GM19395 (cell line): Measurements from ENCODE around the gene PRPH2.

Experiments
- ATAC-seq: cut with Tn5 transposase; IDR thresholded peaks from one replicate; pipeline ENCODE4 v1.9.1; 2021; ENCODE audit warnings: mild to moderate bottlenecking, moderate library complexity; ENCODE audit not compliant: unreplicated experiment

PRPH2 gene

GRCh38 chr6:42722497-42722896 lies at the start of gene PRPH2:
TSS of gene PRPH2 (minus strand) at chr6:42722597. CDS start at chr6:42722334, 263 bp downstream.
- ATAC-seq, result no peak

GRCh38 chr6:42771741-42772100 lies 49.3 kb upstream of the PRPH2 start:
- ATAC-seq, result no peak

- no peak for ATAC-seq
Measured at GRCh38 chr6:42769836-42770235, 47.4 kb upstream of the PRPH2 start.

GRCh38 chr6:42769051-42769450 lies 46.7 kb upstream of the PRPH2 start:
- ATAC-seq, result no peak

- no peak for ATAC-seq
Measured at GRCh38 chr6:42766163-42766670, 43.8 kb upstream of the PRPH2 start.

- no peak for ATAC-seq
Measured at GRCh38 chr6:42764911-42765648, 42.7 kb upstream of the PRPH2 start.

- no peak for ATAC-seq
Measured at GRCh38 chr6:42762950-42763349, 40.6 kb upstream of the PRPH2 start.

- ATAC-seq, result no peak
Measured at GRCh38 chr6:42762426-42762859, 40.0 kb upstream of the PRPH2 start.

GRCh38 chr6:42761287-42762067 lies 39.1 kb upstream of the PRPH2 start:
- ATAC-seq, result no peak

- ATAC-seq, result no peak
Measured at GRCh38 chr6:42758756-42759430, 36.5 kb upstream of the PRPH2 start.

- ATAC-seq, result no peak
Measured at GRCh38 chr6:42756722-42757121, 34.3 kb upstream of the PRPH2 start.

GRCh38 chr6:42754759-42755158 lies 32.4 kb upstream of the PRPH2 start:
- ATAC-seq, result no peak

GRCh38 chr6:42751055-42751454 lies 28.7 kb upstream of the PRPH2 start:
- no peak for ATAC-seq

- ATAC-seq, result no peak
Measured at GRCh38 chr6:42748203-42748898, 26.0 kb upstream of the PRPH2 start.

- ATAC-seq, result peak; percentile 62
Measured at GRCh38 chr6:42746463-42747391, 24.3 kb upstream of the PRPH2 start.

GRCh38 chr6:42745640-42746462 lies 23.5 kb upstream of the PRPH2 start, which contains the start of gene TBCC:
TSS of gene TBCC (minus strand) at chr6:42746103. CDS start at chr6:42746073, 30 bp downstream.
- ATAC-seq, result peak; percentile 81

- no peak for ATAC-seq
Measured at GRCh38 chr6:42745083-42745639, 22.8 kb upstream of the PRPH2 start.

- ATAC-seq, result no peak
Measured at GRCh38 chr6:42744351-42744893, 22.0 kb upstream of the PRPH2 start.
